ENCODE measurements around the gene LMLN.
"Not testable (repeated sequence)": the region's sequence is repeated elsewhere in the genome, so short reads cannot be mapped to it uniquely, and the experiment has no call there.

Gene LMLN

DNA sequence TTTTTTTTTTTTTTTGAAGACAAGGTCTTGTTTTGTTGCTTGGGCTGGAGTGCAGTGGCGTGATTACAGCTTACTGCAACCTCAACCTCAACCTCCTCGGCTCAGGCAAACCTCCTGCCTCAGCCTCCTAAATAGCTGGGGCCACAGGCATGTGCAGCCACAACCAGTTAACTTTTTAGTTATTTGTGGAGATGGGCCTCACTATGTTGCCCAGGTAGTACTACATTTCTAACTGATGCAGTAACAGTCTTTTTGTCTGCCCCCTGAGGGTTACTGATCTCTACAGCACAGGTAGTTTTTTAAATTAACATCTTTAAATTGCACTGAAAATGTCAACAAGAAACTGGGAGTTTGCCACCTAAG, 3.4 kb upstream of the LMLN start:
- DNase-seq (ENCODE audit: low read depth), result no peak

DNA sequence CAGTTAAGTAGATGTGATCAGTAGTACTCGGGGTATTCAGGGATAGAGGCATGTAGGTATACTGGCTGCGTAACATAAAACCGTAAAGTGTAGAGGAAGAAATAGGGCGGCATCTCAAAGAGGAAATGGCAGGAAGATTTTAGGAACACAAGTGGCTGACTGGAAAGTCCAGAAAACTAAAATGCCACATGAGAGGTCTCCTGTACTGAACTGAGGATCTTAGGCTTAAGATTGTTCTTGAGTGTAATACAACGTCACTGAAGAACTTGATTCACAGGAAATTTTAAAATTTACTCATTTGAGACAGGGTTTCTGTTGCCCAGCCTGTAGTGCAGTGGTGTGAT, 2.3 kb upstream of the LMLN start:
- no peak for DNase-seq (ENCODE audit: low read depth)

DNA sequence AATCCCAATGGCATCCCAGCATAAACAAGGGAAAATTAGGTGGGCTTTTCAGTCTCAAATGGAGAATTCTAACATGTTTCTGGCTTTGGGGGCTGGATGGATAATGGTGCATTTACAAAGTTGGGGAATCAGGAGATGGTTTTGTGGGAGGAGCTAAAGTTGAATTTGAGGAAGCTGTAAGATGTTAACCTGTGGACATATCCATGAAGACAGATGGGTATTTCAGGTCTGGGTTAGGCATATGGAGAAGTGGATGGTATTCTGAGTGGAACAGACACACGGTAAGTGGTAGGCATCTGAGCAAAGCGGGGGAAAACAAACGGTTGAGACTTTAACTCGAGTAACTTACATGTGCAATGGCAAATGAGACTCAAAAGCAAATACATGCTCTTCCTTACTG, 1.7 kb upstream of the LMLN start:
- no peak for DNase-seq (ENCODE audit: low read depth)

DNA sequence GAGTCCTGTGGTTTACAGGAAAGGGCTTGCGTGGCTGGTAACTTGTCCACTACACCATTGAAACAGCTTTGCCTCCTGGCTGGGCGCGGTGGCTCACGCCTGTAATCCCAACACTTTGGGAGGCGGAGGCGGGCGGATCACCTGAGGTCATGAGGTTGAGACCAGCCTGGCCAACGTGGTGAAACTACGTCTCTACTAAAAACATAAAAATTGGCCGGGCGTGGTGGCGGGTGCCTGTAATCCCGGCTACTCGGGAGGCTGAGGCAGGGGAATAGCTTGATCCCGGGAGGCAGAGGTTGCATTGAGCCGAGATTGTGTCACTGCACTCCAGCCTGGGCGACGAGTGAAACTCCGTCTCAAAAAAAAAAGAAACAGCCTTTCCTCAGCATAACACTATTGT, 1.2 kb upstream of the LMLN start:
- not testable (repeated sequence) for DNase-seq (ENCODE audit: low read depth)

DNA sequence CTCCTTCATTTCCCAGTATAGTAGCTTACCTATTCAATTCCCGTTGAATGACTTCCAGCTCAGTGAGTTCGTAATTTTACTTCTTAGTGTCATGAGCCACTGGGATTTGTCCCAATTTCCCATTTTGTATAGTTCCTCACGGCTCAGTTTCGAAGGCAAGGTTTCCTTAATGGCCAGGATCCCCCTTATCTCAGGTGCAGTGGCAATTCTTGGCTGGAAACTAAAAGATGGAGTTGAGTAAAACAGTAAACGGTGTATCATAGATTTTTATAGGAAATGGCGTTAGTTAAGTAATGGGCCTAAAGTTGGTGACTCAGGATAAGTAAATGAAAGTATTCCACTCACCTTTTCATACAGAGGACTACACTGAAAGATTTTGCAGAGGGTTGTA, 522 bp upstream of the LMLN start:
- no peak for DNase-seq (ENCODE audit: low read depth)

DNA sequence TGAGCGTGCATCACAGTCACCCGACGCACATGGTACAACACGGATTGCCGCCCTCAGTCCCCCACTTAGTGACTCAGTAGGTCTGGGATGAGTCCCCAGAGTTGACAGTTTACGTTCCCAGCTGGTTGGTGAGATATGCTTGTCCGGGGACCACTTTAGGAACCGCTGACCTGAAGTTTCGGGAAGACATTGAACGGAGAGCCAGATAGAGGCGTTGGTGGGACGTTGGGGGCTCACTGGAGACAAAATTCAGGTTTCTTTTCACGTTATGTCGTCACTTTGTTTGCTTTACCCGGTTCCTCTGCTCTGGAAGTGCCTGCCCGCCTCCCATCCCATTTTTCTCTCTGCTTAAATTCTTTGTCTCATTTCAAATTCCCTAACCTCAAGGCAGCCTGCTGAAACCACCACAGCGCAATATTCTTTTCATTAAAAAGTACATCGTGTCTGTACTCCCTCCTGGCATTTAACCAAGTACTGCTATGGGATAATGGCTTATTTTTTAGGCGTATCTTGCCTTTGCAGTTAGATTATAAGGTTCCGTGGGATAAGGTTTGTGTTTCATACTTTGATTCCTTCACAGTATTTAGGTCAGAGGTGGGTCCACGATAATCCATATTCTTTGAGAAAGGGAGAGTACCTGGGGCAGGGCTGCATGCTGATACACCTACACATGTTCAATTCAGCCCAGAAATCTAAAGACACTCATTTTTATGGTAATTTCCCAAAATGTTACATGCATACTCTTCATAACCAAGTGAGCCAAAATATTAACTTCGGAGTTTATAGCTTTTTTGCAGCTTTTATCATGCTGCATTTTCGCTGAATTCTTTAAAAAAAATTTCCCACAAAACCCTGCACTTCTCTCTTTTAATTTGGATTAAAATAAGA, 921 bp downstream of the LMLN start:
- DNase-seq (ENCODE audit: low read depth), result no peak

DNA sequence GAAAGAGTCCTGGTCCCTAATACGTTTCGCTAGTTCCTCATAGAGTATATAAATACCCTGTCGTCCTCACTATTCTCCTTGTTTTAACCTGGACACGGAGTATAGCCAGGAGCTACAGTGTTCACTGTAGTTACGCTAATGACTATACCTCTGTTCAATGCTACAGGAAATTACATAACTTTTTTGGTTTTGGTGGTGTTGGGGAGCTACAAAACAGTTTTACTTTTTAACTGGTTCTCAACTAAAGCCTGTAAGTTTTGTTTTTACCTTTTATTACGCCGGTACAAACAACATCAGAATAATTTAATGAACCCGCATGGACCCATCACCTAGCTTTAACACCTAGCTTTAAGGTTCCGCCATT, 1.5 kb downstream of the LMLN start:
- no peak for DNase-seq (ENCODE audit: low read depth)

DNA sequence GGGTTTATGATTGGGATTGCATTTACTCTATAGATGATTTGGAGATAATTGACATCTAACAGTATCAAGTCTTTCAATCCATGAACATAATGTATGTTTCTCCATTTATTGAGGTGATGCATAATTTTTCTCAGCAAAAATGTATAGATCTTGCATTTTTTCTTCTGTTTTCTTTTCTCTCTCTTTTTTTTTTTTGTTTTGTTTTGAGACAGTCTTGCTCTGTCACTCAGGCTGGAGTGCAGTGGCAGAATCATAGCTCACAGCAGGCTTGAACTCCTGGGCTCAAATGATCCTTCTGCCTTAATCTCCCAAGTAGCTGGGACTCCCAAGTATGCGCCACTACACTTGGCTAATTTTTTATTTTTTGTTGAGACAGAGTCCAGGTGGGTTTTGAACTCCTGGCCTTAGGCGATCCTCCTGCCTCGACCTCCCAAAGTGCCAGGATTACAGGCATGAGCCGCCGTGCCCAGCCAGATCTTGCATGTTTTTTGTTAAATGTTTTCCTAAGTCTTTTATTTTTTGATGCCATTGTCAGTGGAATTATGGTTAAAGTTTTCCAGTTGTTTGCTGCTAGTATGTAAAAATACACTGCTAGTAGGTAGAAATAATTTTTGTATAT, 3.1 kb downstream of the LMLN start:
- DNase-seq (ENCODE audit: low read depth), result no peak

DNA sequence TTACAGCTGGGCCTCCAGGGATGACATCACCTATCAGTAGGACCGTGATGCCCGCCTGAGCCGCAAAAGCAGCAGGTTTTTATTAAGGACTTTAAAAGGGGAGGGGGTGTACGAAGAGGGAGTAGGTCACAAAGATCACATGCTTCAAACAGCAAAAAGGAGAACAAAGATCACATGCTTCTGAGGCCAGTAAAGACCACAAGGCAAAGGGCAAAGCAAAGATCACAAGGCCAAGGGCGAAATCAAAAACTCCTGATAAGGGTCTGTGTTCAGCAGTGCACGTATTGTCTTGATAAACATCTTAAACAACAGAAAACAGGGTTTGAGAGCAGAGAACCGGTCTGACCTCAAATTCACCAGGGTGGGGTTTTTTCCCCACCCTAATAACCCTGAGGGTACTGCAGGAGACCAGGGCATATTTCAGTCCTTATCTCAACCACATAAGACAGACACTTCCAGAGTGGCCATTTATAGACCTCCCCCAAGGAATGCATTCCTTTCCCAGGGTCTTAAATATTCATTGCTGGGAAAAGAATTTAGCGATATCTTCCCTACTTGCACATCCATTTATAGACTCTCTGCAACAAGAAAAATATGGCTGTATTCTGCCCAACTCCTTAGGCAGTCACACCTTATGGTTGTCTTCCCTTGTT, 7.4 kb downstream of the LMLN start:
- not testable (repeated sequence) for DNase-seq (ENCODE audit: low read depth)

DNA sequence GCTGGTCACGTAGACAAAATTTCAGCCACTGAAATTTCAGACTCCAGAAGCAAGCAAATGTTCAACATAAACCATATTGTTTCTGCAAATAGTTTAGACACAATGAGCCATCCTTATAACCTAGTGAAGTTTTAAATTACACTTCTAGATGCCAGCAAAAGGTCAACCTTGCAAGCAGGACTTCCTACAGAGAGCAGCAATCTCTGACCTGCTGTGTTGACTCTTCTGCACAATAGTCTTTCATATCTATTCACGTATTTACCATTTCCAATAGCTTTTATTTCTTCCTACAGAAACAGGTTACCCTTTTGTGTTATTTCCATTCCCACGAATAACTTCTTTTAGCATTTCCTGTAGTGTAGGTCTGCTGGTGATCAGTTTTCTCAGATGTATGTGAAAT, 10.6 kb downstream of the LMLN start:
- no peak for DNase-seq (ENCODE audit: low read depth)

DNA sequence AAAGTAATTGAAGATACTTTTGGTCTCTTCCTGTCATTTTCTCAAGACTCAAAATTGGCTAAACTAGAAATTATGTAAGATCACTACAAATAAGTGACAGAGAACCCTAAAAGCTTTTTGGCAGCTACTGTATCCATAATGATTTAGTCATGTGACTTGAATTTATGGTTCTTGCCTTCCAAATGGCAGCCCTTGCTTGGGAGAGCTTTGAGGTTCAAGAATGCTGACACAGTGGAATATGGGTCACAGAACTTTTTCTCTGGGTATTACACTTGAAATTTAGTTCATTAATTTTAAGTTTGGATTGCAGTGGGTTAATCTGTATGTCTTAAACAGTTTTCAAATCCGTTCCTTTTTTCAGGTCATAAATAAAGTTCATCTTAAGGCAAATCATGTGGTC, 14.0 kb downstream of the LMLN start:
- no peak for DNase-seq (ENCODE audit: low read depth)

DNA sequence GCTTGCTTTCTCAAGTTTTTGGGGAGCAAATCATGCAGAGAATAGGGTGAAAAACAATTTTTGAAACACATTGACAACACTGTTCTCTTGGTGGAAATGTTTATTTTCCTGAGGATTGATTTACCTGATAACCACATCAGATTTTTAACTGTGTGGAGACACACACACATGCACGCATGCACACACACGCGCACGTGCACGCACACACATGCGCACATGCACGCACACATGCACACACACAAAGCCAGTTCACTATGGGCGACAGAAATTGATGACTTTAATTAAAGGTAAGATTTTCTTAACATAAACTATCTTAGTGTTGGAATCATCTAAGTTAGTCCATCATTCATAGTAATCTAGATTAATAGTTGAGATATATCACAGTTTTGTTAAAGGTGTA, 15.3 kb downstream of the LMLN start:
- no peak for DNase-seq (ENCODE audit: low read depth)

DNA sequence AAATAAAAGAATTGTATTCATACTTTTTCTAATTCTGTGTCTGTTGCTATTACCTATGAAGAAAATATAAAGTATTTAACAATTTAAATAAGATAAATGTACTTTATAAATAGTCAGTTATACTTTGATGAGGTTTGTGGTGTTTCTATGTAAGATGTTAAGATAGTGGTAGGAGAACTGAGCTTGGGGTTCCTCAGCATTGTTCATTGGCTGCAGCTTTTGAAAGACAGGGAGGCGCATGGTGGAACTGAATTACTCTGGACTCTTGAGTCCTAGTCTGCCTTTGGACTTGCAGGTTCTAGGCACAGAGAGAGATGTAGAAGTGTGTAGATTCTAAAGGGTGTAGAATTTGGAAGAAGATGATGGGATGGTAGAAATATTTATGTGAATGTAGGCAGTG, 23.1 kb downstream of the LMLN start:
- no peak for DNase-seq (ENCODE audit: low read depth)

DNA sequence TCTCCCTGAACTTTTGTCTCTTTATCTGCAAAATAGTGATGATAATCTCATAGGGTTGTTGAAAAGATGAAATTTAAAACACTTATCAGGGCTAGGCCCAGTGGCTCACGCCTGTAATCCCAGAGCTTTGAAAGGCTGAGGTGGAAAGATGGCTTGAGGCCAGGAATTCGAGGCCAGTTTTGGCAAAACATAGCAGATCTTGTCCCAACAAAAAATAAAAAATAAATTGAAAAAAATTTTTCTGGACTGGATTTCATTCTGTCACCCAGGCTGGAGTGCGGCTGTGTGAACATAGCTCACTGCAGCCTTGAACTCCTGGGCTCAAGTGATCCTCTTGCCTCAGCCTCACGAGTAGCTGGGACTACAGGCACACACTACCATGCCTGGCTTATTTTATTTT, 29.6 kb downstream of the LMLN start:
- no peak for DNase-seq (ENCODE audit: low read depth)

DNA sequence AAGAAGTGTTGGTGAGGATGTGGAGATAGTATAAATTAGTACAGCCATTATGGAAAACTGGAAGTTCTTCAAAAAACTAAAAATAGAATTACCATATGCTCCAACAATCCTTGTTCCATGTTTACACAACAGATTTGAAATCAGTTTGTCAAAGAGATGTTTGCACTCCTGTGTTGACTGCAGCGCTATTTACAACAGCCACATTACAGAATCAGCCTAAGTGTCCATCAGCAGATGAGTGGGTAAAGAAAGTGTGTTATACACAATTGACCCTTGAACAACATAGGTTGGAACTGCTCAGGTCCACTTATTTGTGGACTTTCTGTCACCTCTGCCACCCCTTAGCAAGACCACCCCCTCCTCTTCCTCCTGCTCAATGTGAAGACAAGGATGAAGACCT, 34.7 kb downstream of the LMLN start:
- DNase-seq (ENCODE audit: low read depth), result no peak

DNA sequence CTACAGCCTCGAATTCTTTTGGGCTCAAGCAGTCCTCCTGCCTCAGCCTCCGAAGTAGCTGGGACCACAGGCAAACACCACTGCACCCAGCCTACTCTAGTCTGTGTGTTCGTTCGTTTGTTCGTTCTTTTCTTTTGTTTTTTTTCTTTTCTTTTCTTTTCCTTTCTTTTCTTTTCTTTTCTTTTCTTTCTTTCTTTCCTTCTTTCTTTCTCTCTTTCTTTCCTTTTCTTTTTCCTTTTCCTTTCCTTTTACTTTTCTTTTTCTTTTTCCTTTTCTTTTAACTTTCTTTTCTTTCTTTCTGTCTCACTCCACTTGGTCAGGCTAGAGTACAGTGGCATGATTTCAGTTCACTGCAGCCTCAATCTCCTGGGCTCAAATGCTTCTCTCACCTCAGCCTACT, 36.8 kb downstream of the LMLN start:
- DNase-seq (ENCODE audit: low read depth), result no peak

DNA sequence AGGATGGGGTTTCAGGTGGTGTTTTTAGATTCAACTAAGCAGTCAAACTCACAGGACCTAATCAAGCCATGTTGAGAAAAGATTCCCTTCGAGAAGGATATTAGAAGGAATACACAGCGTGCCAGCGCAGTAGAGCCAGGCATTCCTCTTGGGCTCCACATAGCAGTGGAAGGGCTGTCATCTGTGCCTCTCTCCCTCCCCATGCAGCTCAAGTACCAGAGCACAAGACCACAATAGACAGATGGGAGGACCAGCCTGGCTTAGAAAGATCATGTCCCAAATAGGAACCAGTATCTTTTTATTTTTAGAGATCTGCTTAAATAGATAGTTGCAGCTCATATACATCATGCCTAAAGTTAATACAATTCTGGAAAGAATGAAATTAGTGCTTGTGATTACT, 37.9 kb downstream of the LMLN start:
- DNase-seq (ENCODE audit: low read depth), result no peak

DNA sequence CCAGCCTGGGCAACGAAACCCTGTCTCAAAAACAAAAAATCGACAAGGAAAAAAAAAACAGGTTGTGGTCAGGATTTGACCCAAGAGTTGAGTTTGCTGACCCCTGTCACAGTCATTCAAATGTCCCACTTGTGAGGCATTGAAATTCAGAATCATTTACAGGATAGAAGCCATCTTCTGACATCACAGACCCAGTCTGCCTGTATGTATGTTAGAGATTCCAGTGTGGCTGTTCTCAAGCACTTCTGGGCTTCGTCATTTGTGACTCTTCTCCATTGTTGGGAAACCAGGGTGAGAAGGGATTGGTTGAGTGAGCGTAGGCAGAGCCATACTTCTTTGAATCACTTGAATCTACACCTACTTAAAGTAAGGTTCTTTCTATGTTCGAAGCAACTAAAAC, 57.1 kb downstream of the LMLN start:
- DNase-seq (ENCODE audit: low read depth), result no peak

DNA sequence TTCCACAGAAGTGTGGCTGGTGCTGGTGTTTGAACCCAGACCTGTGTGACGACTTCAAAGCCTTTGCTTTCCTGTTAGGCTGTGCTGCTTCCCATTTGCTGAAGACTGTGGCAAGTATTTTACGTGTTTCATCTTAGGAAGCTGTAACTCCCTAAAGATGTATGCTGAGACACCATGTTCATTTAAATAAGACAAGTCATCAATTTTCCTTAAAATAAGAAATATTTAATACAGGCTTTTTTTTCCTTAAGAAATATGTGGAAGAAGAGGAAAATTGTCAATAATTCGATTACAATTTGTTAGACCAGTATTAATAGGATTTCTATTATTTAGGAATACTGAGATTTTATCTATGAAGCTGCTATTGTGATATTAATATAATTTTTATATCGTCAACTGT, 58.4 kb downstream of the LMLN start:
- DNase-seq (ENCODE audit: low read depth), result no peak

DNA sequence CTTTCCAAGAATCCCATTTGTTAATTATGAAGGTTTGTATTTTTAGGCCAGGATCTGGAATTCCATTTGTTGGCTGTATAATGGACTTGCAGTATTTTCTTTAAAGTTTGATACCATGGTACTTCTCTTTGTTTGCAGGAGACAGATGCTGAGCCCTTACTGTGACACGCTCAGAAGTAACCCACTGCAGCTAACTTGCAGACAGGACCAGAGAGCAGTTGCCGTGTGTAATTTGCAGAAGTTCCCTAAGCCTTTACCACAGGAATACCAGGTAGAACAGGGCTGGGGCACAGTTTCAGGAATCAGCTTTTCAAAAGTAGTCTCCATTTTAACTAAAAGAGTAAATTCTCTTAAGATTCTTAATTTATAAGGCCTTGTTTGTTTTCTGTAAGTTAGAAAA, 59.1 kb downstream of the LMLN start:
- no peak for DNase-seq (ENCODE audit: low read depth)

DNA sequence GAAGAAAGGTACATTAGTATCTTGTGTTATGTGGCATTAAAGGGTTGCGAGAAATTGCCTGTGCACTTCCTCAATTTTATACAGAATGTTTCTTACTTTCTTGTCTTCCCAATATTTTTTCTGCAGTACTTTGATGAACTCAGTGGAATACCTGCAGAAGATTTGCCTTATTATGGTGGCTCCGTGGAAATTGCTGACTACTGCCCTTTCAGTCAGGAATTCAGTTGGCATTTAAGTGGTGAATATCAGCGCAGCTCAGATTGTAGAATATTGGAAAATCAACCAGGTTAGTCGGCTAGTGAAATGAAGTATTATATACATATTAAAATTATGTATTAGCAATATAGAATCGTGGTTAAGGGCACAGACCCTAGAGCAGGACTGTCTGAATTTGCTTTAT, 61.3 kb downstream of the LMLN start:
- DNase-seq (ENCODE audit: low read depth), result no peak

DNA sequence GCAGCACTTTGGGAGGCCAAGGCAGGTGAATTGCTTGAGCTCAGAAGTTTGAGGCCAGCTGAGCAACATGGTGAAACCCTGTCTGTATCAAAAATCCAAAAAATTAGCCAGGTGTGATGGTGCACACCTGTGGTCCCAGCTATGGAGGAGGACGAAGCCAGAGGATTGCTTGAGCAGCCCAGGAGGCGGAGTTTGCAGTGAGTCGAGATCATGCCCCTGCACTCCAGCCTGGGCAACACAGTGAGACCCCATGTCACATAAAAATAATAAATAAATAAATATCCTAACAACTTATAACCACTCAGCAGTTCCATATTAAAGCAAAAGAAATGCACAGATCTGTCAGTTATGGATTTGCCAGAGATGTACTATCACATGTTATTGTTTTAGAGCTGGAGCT, 62.6 kb downstream of the LMLN start:
- no peak for DNase-seq (ENCODE audit: low read depth)

DNA sequence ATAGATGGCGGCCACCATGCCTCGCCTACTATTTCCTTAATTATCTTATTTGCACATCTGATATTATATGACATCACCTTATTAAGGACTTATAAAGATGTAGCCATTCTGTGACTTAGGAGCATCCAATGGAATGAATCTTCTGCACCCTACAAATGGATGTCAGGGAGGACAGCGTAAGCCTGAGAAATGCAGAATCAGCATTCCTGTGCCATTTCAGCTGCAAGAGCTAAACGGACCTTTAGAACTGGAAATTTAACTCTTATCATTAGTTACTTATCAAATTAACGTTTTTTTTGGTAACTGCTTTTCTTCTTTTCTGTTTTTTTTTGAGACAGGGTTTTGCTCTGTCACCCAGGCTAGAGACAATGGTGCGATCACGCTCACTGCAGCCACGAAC, 65.6 kb downstream of the LMLN start:
- DNase-seq (ENCODE audit: low read depth), result no peak

DNA sequence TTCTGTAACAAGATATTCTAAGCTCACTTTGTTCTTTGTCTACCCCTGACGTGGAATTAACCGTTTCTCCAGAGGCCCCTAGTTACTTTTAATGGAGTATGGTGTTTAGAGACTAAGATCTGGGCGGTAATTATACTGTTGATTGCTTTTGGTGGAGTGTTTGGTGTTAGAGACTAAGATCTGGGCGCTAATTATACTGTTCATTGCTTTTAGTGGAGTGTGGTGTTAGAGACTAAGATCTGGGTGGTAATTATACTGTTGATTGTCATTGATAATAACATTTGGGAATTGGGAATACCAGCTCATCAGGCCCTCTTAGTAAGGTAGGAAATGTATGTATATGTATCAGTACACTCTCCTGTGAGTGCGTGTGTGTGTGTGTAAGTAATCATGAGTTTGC, 66.6 kb downstream of the LMLN start:
- DNase-seq (ENCODE audit: low read depth), result no peak
